ENCODE data around the gene NPLOC4. TPM values are rescaled to one million over a fixed set of nuclear protein-coding genes. Genes with fewer than 3 reads are reported as not detected.

The NPLOC4 gene
- total RNA-seq, 1 donor from 2014 or later = 93.3 TPM

- no peak overlapping the region for H3K27ac Mint-ChIP-seq
- H3K27me3 Mint-ChIP-seq (ENCODE audit: low read depth) = peaks cover 13% of the 10 kb centered on the region
- H3K4me1 Mint-ChIP-seq = peaks cover 34% of the 10 kb centered on the region
- TF ChIP-seq CTCF (IDR thresholded peaks at IDR 0.05; ENCODE audit: unreplicated experiment) = peak; percentile 92
- no peaks in the 10 kb centered on the region for H3K9me3 Mint-ChIP-seq
- DNase-seq (ENCODE audit: low spot score in 2 of 2, unreplicated experiment in 2 of 2) = peak; percentile 48 to 70
- H3K36me3 Mint-ChIP-seq = no peaks in the 10 kb centered on the region
- peak overlapping the region; percentile 30 for H3K4me3 Mint-ChIP-seq
These were observed 117.5 kb downstream of the NPLOC4 start for GRCh38 chr17:81519284-81520020.

- peak in 1 of 2 experiments; percentile 17 for DNase-seq (ENCODE audit: low spot score in 2 of 2, unreplicated experiment in 2 of 2)
- H3K27me3 Mint-ChIP-seq (ENCODE audit: low read depth) = peaks cover 13% of the 10 kb centered on the region
- H3K4me3 Mint-ChIP-seq = peak overlapping the region; percentile 49
- no peaks in the 10 kb centered on the region for H3K9me3 Mint-ChIP-seq
- no peaks in the 10 kb centered on the region for H3K36me3 Mint-ChIP-seq
- no peak for TF ChIP-seq CTCF (IDR thresholded peaks at IDR 0.05; ENCODE audit: unreplicated experiment)
- no peak overlapping the region for H3K27ac Mint-ChIP-seq
- peaks cover 34% of the 10 kb centered on the region for H3K4me1 Mint-ChIP-seq
These were observed 118.1 kb downstream of the NPLOC4 start for GRCh38 chr17:81518785-81519283.

- Mint-ChIP-seq H3K36me3 (no peaks in the 10 kb centered on the region), H3K27ac (peak overlapping the region; percentile 44), H3K9me3 (no peaks in the 10 kb centered on the region), H3K27me3 (ENCODE audit: low read depth) (peaks cover 13% of the 10 kb centered on the region), H3K4me3 (peak overlapping the region; percentile 49), H3K4me1 (peaks cover 36% of the 10 kb centered on the region)
- TF ChIP-seq CTCF (IDR thresholded peaks at IDR 0.05; ENCODE audit: unreplicated experiment) = no peak
- DNase-seq (ENCODE audit: low spot score in 2 of 2, unreplicated experiment in 2 of 2) = peak in 1 of 2 experiments; percentile 19
These were observed 118.7 kb downstream of the NPLOC4 start for GRCh38 chr17:81518113-81518784.

- DNase-seq (ENCODE audit: low spot score in 2 of 2, unreplicated experiment in 2 of 2) = no peak
- H3K9me3 Mint-ChIP-seq = no peaks in the 10 kb centered on the region
- H3K4me1 Mint-ChIP-seq = peaks cover 33% of the 10 kb centered on the region
- peak overlapping the region; percentile 44 for H3K27ac Mint-ChIP-seq
- peaks cover 13% of the 10 kb centered on the region for H3K27me3 Mint-ChIP-seq (ENCODE audit: low read depth)
- H3K36me3 Mint-ChIP-seq = no peaks in the 10 kb centered on the region
- no peak for TF ChIP-seq CTCF (IDR thresholded peaks at IDR 0.05; ENCODE audit: unreplicated experiment)
- H3K4me3 Mint-ChIP-seq = peak overlapping the region; percentile 49
These were observed 119.4 kb downstream of the NPLOC4 start for GRCh38 chr17:81517339-81518112.

- Mint-ChIP-seq H3K27ac (no peak overlapping the region), H3K27me3 (ENCODE audit: low read depth) (peaks cover 13% of the 10 kb centered on the region), H3K36me3 (peaks cover 2% of the 10 kb centered on the region), H3K4me1 (peaks cover 33% of the 10 kb centered on the region), H3K9me3 (no peaks in the 10 kb centered on the region), H3K4me3 (peak overlapping the region; percentile 83)
- DNase-seq (ENCODE audit: low spot score in 2 of 2, unreplicated experiment in 2 of 2) = no peak
- TF ChIP-seq CTCF (IDR thresholded peaks at IDR 0.05; ENCODE audit: unreplicated experiment) = no peak
These were observed 119.9 kb downstream of the NPLOC4 start for GRCh38 chr17:81517009-81517338.

Measured in mesothelial cell of epicardium (in vitro differentiated cells).